Activated naive CD4-positive, alpha-beta T cell (primary cell): ENCODE data around the gene UNC5A.

Experiments
- DNase-seq, 4 experiments: peaks; one replicate each; lab custom pipeline; 2025; lab: John Stamatoyannopoulos, UW

The UNC5A gene

GRCh38 chr5:176880366-176881020, 70.1 kb downstream of the UNC5A start:
- no peak for DNase-seq

GRCh38 chr5:176881021-176881749, 70.8 kb downstream of the UNC5A start:
- no peak for DNase-seq

DNA sequence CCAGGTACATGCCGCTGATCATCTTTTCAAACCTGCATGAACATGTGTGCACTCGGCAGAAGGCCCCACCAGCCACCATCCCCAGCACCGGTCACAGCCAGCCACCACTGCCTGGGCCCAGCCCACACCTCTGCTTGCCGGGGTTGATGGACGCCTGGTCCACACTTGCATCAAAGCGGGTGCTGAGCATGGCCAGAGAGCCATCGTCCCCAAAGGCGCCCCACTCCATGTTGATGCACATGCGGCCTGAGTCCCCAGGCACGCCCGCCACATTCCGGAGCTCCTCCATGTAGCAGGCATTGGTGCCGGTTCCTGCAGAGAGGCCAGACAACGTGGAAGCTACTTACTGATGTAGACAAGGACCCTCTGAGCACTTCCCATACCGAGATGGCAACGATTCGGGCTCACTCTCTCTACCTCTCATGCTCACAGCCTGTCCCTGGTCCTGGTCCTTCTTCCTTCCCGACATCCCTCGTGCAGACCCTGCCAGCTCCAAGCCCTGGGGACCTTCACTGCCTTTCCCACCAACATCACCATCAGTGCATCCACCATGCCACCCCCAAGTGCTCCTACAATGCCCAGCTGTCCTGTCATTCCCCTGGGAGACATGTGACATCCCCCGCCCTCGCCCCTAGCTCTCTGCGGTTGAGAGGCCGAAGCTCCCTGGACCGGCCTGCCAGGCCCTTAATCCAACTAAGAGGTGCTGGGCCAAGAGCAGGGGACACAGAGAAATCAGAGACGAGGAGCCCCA, 71.6 kb downstream of the UNC5A start:
- DNase-seq, result no peak

DNA sequence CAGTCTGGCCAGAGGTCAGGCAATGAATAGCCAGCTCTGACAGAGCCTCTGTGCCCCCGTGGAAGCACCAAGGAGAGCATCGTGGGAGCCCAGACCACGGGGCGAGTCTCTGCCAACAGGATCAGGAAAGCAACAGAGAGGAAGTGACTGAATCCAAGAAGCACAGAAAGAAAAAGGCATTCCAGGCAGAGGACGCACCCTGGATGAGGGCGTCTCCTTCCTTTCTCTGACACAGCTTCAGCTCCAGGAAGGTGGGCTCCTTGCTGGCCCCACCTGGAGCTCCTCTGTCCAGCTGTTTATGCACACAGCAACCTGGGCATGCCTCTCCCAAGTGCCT, 72.2 kb downstream of the UNC5A start:
- DNase-seq, result no peak

DNA sequence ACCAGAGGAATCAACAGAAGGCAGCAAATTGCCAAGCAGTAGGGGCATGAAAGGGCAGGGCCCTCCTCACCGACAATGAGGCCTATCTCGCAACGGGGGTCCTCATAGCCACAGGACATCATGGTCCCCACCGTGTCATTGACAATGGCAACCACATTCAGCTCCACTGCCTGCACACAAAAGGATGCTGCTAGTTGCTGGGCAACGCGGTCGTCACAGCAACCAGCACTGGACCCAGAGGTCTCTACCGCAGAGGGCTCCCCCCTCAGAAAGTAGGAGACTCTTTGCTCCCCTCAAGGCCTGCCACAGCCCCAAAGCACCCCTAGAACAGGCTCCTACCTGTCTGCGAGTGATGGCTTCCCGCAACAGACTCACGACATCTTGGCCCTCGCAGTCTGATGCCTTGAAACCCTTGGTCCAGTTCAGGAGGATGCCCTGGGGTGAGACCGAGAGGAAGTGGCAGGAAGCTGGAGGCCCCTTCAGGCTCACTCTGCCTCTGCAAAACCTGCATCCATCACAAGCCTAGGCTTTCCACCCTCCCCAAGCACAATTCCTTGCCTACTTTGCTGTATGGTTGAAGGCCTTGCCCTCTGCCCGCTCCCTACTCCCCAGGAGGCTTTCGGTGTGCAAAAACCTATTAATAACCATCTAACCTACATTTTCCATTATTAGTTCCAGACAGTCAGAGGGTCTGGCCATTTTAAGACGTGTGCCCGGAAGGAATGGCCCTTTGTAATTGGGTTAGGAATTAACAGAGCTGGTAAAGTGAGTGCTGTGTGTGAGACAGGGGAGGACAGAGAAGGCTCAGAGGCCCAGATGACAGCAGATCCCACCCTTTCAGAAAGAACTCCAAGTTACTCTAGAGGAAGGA, 73.6 kb downstream of the UNC5A start:
- DNase-seq, result no peak

DNA sequence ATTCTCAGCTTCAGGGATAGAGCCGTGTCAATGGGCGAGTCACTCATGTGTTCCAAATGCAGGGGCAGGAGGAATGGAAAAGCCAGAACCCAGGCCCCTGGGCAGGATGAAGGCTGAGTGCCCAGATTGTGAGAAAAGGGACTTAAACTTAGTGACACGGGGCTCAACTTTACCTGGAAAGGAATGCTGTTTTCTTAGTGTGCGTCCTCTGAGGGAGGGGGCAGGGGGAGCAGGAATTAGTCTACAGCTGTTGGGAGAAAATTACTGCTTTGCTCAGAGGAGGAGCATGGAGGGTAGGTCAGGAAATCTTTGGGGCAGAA, 74.2 kb downstream of the UNC5A start:
- no peak for DNase-seq

- no peak for DNase-seq
These were observed 76.2 kb downstream of the UNC5A start for GRCh38 chr5:176886336-176887251.

DNA sequence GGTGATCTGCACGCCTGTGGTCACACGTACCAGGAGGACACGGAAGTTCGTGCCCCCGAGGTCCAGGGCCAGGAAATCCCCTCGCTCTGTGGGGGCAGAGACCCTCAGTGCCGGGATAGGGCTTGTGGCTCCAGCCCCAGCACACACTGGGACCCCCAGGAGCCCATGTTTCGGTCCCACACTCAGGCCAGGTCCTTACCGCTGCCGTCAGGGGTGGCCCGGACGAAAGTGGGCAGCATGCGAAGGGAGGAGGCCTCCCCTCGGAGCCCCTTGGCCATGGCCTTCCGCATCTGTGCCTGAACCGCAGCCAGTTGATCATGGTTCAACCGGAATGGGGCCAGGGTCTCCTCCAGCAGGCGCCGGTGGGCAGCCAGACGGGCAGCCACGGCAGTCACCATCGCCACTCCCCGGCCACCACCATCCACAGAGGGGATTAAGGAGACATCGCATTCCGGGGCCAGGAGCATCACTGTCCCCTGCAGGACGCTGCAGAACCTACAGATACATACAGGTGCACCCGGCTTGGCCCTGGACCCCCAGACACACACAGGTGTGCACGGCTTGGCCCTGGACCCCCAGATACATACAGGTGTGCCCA, 77.0 kb downstream of the UNC5A start:
- no peak for DNase-seq

- no peak for DNase-seq
These were observed 77.9 kb downstream of the UNC5A start for GRCh38 chr5:176888016-176888864.

- DNase-seq, result no peak
These were observed 78.5 kb downstream of the UNC5A start for GRCh38 chr5:176888865-176889165.

GRCh38 chr5:176889321-176890280, 79.2 kb downstream of the UNC5A start:
- no peak for DNase-seq

- no peak for DNase-seq
These were observed 80.3 kb downstream of the UNC5A start for GRCh38 chr5:176890455-176891330.

DNA sequence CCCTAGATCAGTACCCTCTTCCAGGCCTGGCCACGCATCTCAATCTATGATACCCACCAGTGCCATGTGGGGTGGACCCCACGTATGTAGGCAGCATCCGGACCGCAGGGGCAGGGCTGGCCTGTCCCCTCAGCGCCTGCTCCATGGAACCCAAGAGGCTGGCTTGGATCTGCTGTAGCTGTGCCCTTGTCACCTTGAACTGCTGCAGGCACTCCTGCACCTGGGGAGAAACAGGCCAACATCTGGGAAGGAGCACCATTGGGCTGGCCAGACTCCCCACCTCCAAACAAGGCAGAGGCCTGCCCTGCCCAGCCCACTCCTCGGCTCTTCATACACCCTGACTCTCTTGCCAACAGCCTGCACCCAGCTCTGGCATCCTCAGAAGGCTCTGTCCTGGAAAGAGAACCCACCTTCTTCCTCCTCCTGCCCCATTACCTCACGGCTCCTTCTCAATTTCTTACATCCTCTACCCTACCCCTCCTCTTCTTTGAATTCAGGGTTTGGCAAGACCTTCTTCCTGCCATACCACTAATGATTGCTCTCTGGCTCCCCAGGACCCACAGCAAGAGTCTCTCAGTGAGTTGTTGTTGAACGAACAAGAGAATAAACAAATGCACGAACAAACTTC, 81.1 kb downstream of the UNC5A start:
- no peak for DNase-seq

DNA sequence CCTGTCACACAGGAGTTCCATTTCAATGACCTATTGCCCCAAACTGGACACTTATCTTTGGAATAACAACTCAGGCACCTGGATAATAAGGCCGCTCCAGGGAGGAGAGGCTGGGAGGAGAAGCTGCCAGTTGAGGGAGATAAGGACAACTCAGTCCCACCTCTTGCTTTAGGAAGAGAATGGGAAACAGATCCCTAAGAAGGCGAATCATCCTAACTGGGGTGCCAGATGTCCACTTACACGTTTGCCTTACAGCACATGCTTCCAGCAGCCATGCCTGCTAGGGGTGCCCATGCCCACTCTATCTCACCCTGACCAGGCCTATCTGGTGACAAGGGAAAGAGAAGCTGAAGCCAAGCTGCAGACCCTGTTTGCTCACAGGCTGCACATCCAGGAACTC, 82.3 kb downstream of the UNC5A start:
- DNase-seq, result no peak

- DNase-seq, result no peak
These were observed 83.9 kb downstream of the UNC5A start for GRCh38 chr5:176894298-176894697.

GRCh38 chr5:176895831-176896230, 85.5 kb downstream of the UNC5A start:
- no peak for DNase-seq

DNA sequence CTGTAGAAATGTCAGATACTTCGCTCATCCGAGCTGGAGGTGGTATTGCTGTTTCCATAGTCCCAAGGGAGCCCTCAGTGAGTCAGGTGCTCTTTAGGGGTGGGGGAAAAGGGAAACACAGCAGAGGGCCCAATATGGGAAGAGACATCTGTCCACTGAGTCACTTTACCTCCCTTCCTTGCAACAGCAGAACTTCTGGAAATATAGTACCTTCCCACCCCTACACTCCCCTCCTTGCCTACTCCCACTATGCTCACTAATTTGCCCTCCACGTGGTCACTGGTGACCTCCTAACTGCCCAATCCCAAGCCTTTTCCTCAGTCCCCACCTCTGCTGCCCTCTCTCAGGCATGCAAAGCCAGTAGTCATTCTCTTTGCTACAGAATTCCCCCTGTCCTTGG, 86.9 kb downstream of the UNC5A start:
- no peak for DNase-seq
